CD4-positive, alpha-beta T cell treated with Interleukin-2 at 100 ng/mL for 4 hours (primary cell): ENCODE measurements around the gene STK17B.

Experiments
- DNase-seq: peaks from one replicate; pipeline ENCODE4 v3.0.0-alpha.2; 2020; ENCODE audit warnings: low spot score

The STK17B gene

GRCh38 chr2:196155575-196155974, 15.8 kb downstream of the STK17B start:
- DNase-seq: no peak

DNA sequence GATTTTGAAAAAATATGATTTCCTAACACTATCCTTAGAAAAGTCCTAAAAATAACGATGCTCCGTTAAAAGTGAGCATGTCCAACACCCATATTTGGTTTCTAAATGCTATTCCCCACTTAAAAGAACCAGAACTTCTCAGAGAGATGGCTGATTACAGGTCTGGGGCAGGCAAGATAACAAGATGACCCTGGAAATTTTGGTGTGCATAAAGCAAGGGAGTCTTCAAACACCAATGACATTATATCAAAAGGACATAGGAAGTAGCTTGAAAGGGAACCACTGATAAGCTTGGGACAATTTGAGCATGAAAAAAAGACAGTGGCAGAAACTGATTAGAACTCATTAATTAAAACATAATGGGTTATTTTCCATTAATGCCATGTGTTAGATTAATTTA, 17.9 kb downstream of the STK17B start:
- no peak for DNase-seq

DNA sequence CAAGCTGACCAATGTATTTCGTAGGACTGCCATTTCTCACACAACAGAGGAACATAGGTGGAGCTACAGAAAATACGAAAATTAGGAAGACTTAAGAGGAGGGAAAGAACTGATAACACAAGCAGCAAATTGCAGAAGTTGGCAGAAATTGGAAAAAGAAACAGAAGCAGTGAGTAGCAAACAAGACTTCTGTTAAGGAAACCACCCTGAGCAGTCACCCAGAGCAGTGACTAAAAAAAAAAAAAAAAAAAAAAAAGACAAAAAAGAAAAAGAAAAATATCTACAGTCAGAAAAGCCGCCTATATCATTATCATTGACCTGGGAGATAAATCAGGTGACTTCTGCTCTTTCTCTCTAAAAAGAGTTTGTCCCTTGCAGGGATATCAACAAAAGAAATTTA, 21.4 kb downstream of the STK17B start:
- no peak for DNase-seq

DNA sequence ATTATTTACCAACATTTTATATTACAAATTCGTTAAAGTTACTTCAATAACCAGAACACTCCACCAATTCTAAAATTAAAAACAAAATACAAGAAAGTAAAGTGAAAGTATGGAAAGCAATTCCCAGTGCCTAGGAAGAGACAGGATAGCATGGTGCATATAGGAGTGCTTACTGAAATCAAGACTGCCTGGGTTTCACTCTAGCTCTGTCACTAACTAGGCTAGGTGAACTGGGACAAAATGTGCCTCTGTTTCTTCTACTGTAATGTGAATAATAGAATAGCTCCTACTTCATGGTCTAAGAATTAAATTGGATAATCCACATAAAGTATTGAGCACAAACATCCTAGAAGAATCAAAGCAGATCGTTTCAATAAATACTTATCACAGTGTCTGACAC, 22.6 kb downstream of the STK17B start:
- no peak for DNase-seq

GRCh38 chr2:196145256-196145655, 26.1 kb downstream of the STK17B start:
- no peak for DNase-seq

GRCh38 chr2:196144513-196145126, 26.8 kb downstream of the STK17B start:
- no peak for DNase-seq

DNA sequence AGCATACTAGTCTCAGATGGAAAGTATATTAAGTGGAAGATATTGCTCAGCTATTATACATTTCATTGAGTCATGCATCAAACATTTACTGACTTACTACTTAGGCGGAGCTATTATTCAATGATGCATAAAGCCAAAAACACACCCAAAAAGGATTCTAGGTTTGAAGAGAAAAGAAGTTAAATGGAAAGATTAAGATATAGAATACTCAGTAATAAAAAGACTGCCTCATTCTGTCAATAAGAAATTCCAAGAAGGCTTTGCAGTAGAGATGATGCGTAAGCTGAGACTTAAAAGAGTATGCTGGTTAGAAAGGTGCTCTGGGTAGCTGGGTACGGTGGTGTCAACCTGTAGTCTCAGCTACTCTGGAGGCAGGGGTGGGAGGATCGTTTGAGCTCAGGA, 27.6 kb downstream of the STK17B start:
- DNase-seq: peak; percentile 53

DNA sequence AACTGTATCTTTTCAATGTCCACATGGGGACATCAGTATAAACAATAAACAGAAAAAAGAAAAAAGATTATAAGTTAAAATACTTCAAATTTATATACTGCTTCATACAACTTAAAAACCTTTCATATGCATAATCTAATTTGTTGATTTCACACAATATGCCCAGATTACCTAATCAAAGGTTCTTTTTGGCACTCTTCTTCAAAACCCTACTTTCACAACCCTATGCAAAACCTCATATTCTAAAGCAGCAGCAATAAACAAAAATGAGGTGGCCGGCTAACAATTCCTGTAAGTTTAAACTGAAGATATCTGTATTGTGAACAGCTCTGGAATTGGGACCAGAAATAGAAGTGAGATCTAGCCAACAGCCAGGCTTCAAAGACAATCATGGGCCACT, 28.6 kb downstream of the STK17B start:
- DNase-seq: no peak

DNA sequence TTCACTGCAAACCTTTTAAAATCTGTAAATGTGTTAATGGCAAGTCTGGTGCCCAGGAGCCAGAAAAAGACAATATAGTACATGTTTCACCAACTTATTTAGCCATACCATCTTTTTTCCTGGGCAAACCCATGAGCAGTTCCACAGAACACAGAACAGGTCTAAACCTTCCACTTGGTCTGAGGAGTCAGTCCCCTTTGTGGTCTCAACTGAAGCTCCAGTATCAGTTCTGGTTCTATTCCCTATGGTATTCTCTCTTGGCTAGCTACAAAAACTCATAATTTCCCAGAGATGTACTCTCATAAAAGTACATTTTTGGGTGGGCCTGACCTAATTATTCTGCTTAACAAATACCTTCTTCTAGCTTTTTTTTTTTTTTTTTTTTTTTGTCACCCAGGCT, 31.2 kb downstream of the STK17B start:
- DNase-seq: no peak

DNA sequence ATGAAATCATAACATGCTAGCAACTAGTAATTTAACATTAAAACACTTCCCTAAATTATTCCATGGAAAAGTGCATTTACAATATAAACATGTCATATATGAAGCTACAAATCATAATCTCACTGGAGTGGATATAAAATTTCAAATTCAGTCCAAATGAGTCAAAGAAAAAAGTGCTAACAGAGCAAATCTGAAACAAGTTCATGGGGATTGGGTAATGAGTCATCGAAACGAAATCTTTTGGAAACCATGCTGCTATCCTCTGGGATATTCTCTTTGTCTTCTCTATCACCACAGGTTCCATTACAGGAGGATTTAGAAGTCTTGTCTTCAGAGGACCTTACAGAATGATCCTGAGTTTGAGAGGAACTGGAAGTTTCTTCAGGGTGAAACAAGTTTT, 34.1 kb downstream of the STK17B start:
- no peak for DNase-seq

DNA sequence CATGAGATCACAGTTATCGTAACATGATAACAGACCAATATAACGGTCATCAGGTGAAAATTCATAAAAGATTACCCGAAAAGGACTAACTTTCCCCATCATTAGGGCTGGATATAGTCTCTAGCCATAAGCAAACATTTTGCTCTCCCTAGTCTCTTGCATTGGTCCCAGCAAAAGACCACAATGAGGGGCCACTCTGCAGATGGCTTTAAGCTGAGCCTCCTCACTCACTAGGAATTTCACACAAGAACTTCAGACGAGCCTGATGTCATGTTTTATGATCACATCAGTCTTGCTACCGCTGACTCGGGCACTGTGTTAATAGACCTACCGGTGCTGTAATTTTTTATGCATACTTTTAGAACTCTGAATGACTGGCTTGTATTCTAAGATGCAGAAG, 35.2 kb downstream of the STK17B start:
- no peak for DNase-seq

GRCh38 chr2:196131949-196132925, 39.1 kb downstream of the STK17B start:
- peak; percentile 66 for DNase-seq

- peak; percentile 78 for DNase-seq
Measured at GRCh38 chr2:196131384-196131937, 39.9 kb downstream of the STK17B start.

- no peak for DNase-seq
Measured at GRCh38 chr2:196130039-196130825, 41.1 kb downstream of the STK17B start.

GRCh38 chr2:196128749-196129148, 42.6 kb downstream of the STK17B start:
- DNase-seq: no peak

GRCh38 chr2:196125596-196125995, 45.8 kb downstream of the STK17B start:
- DNase-seq: no peak

DNA sequence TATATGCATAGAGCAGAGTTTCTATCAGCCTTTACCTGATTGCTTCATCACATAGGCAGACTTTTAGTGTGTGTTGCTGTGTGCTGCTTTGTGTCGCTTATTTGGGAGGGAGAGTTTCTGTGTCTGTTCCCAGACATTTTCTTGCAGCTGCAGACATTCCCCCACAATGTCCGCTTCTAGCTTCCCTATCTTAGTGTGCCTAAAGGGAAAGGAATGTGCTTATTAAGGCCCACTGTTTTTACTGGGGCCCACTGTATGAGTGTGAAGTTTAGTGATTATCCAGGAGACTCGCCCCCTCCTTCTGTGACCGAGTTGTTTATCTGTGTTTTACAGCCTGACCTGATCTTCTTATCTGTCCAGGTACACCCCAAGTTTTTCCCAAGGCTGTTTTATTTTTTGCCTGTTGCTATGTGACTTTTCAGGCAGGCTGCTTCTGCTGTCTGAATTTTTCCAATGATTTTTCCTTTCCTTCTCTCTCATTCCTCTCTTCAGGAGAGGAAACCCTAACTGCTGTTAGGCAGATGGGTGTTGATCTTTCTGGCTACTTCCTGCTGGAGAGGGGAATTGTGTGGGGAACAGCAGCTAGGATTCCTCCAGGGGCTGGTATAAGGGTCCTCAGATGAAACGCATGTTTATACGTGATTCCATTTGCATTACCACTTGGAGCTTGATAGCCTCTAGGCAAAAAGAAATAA, 47.6 kb downstream of the STK17B start:
- no peak for DNase-seq

DNA sequence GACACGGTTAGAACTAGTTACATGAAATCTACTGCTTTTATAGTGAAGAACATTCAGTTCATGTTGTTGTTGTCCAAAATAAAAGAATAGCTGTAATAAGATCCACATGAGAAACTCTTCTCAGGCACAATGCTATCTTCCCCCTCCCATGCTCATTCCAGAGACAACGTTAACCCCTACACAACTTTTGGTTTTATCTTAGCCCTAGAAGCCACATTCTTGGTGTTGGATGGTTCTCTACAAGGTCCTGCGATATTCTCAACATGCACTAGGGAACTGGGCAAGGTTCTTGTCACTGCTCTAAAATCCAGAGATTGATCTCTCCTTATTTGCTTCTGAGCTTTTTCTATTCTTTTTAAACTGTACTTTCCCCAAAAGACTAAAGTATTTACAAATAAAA, 51.5 kb downstream of the STK17B start:
- no peak for DNase-seq

DNA sequence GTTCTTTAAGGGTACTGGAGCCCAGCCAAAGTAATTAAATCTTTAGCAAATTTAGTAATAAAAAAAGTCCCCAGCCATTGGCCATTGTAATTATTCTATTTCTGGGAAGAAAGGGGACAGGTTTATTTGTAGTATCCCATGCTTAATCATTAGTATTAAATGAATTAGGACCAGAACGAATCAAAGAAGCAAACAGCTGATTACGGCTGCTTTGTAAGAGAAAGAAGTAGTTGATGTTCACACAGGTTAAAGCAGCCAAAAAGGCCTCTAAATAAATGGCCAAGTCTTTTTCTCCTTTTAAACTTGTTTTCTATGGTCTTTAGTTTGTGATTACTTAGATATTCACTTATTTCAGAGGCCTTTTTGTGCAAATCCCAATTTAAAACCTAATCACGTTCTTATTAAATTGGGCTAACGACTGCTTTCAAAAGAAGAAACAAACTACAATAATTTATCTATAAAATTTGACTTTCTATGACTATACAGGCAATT, 54.1 kb downstream of the STK17B start:
- DNase-seq: no peak

GRCh38 chr2:196113061-196113974, 58.1 kb downstream of the STK17B start:
- no peak for DNase-seq
